NAMALWA (cell line): ENCODE data around the gene ANKRD11.

ENCODE experiments used
- DNase-seq: peaks from one replicate; pipeline ENCODE4 v3.0.0-alpha.2; 2015; ENCODE audit warnings: low spot score

ANKRD11 gene

GRCh38 chr16:89297156-89297874, 193.0 kb downstream of the ANKRD11 start:
- no peak for DNase-seq

GRCh38 chr16:89295915-89296314, 194.4 kb downstream of the ANKRD11 start:
- no peak for DNase-seq

GRCh38 chr16:89295071-89295900, 195.1 kb downstream of the ANKRD11 start:
- DNase-seq: no peak

GRCh38 chr16:89294486-89294885, 195.9 kb downstream of the ANKRD11 start:
- DNase-seq: no peak

GRCh38 chr16:89293276-89294143, 196.9 kb downstream of the ANKRD11 start:
- DNase-seq: no peak

GRCh38 chr16:89292443-89293078, 197.8 kb downstream of the ANKRD11 start:
- DNase-seq: no peak

- DNase-seq: no peak
These were observed 198.6 kb downstream of the ANKRD11 start for GRCh38 chr16:89291776-89292175.

- DNase-seq: no peak
These were observed 199.0 kb downstream of the ANKRD11 start for GRCh38 chr16:89291363-89291762.

- no peak for DNase-seq
These were observed 199.5 kb downstream of the ANKRD11 start for GRCh38 chr16:89290887-89291286.

- no peak for DNase-seq
These were observed 199.9 kb downstream of the ANKRD11 start for GRCh38 chr16:89290472-89290871.

GRCh38 chr16:89289428-89290395, 200.6 kb downstream of the ANKRD11 start:
- peak; percentile 85 for DNase-seq

GRCh38 chr16:89288966-89289365, 201.4 kb downstream of the ANKRD11 start:
- DNase-seq: no peak

- DNase-seq: no peak
These were observed 201.8 kb downstream of the ANKRD11 start for GRCh38 chr16:89288577-89288844.

- DNase-seq: no peak
These were observed 202.4 kb downstream of the ANKRD11 start for GRCh38 chr16:89287777-89288576.

- DNase-seq: no peak
These were observed 204.3 kb downstream of the ANKRD11 start for GRCh38 chr16:89286096-89286495.

GRCh38 chr16:89285381-89285780, 205.0 kb downstream of the ANKRD11 start:
- no peak for DNase-seq

- DNase-seq: no peak
These were observed 206.9 kb downstream of the ANKRD11 start for GRCh38 chr16:89283449-89283848.

- DNase-seq: no peak
These were observed 207.8 kb downstream of the ANKRD11 start for GRCh38 chr16:89282523-89282922.

- no peak for DNase-seq
These were observed 208.5 kb downstream of the ANKRD11 start for GRCh38 chr16:89281829-89282228.

GRCh38 chr16:89281189-89281577, 209.2 kb downstream of the ANKRD11 start:
- DNase-seq: no peak
